Measurements from ENCODE around the gene DLG2.

The DLG2 gene

DNA sequence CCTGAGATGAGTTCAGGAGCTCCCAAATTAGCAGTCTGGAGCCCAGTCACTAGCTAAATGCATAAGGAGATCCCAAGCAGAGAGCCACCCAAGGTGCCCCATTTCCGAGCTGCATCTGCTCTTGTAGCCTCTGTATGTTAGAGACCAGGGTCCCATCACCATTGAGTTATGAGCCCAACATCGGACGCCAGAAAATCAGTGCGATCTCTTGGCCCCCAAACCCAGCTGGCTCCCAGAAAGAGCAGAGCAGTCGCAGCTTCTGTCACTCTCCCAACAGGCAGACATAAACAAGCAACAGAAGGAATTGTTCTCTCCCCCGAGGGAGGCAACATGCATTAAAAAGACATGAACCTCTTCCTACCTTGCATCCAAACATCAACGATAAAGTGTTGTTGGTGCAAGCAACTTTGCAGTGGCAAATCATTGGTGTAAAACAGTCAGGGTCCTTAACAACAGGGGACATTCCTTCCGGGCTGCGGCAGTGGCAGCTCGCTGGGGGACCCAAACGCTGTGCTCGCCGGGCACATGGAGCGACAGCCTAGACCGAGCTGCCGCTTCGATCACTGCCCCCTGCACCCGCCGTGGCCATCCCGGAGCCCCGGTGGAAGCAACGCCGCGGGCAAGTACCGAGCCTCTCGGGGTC, 907.1 kb downstream of the DLG2 start:
- DNase-seq: no peak

DNA sequence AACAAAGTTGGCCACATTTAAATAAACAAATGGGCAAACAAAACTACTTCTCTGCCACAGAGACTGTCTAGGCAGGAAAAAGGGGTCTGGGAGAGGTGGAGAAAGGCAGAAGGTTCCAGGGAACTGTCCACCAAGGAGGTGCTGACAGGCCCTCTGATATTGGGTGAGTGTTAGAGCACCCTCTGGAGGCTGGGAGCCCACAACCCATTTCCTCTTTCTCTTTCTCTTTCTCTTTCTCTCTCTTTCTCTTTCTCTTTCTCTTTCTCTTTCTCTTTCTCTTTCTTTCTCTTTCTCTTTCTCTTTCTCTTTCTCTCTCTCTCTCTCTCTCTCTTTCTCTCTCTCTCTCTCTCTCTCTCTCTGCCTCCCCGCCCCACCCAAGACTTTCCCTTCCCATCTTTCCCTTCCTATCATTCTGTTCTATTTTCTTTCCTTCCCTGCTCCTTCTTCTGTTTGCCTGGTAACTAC, 912.8 kb downstream of the DLG2 start:
- DNase-seq: peak; percentile 27

DNA sequence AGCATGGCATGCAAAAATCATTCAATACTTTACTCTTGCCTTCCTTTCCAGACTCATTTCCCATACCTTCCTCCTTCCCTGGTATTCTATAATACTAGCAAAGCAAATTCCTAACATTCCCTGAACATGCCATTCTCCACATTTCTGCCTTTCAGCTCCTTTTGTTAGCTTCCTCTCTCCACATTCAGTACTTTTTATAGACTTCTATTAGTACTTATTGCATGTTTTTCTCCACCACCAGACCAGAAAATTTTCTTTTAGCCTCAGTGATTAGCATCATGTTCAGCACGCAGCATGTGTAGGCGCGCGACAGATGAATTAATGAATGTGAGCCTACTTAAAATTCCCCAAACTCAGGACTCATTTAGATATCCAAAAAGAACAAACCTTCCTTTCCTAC, 935.3 kb downstream of the DLG2 start:
- DNase-seq: no peak

DNA sequence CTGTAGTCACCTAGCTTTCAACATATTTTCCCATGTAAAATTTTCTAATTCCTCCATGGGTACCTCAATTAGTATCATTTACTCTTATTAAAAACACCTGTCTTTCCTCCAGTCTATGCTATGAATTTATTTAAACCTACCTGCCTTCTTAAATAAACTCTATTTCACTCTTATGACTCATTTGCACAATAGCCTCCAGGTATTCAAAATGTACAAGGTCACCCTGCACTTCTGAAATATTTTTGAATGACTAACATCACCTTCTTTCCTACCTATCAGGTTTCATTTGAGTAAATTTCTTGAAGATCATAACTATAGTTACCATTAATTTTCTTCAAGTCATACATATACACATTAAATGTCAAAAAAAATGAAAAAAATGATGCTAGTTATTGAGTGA, 939.7 kb downstream of the DLG2 start:
- DNase-seq: no peak

DNA sequence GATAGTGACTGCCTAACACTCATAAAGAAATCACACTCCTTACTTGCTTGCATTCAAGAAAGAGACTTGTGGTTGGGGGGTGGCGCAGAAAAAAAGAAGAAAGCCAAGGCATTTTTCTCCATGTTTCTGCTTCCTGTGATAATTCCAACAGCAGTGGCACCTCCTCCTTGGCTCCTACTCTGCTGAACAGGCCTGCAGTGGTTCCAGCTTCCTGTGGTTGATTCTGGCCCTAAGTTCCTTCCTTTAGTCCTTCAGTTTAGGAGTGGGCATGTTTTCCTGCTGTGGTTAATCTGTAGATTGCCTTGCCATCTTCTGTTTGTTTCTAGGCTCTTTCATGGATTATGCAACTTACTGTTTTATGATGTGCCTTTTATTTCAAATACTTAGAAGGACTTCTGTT, 940.4 kb downstream of the DLG2 start:
- no peak for DNase-seq

DNA sequence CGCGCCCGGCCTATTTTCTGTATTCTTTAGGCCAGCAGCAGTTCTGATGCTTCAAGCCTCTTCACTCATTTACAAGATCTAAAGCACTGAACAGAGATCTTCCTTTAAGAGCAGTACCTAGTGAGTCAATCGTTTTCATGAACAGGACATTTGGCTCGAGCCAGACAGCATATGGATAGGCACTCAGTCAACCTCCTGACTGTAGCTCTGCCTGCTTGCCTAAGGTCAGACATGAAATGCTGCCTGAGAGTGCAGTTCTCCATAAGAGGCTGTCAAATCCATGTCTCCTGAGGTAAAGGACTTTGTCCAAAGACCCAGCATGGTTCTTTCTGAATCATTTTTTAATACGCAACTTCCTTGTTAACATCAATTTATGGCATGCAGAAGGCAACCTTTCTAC, 941.2 kb downstream of the DLG2 start:
- no peak for DNase-seq

DNA sequence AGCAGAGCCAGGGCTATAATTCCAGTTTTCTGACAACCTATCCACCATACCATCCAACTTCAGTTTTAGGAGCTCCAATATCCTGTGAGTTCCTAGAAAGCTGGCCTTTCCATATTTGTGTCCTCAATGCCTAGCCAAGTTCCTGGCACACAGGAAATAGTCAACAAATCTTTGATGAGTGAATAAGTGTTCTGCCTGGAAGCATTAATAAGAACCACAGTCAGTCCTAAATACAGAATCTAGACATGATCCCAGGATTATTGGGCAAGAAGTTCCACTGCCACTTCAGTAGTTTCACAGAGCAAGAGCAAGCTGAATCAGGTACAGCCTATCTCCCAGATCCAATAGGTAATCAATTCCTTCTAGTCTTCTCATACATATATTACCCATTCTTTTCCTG, 942.0 kb downstream of the DLG2 start:
- no peak for DNase-seq

DNA sequence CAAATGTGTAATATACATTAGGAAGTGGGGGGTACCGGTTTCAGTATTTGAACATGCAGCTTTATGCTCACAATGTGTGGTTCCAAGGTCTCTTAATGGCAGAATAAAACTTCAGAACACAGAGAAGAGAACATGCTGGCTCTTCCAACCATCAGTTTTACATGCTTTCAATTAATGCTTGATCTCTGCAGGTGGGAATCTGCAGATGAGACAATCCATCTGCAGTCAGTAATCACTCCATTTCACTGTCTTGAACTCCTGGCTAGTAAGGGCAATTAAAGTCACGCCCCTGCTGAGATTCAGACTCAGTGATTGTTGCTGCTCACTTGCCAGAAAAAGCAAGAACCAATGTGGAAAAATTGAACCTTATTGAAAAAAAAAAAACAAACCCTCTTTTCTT, 945.7 kb downstream of the DLG2 start:
- DNase-seq: no peak

DNA sequence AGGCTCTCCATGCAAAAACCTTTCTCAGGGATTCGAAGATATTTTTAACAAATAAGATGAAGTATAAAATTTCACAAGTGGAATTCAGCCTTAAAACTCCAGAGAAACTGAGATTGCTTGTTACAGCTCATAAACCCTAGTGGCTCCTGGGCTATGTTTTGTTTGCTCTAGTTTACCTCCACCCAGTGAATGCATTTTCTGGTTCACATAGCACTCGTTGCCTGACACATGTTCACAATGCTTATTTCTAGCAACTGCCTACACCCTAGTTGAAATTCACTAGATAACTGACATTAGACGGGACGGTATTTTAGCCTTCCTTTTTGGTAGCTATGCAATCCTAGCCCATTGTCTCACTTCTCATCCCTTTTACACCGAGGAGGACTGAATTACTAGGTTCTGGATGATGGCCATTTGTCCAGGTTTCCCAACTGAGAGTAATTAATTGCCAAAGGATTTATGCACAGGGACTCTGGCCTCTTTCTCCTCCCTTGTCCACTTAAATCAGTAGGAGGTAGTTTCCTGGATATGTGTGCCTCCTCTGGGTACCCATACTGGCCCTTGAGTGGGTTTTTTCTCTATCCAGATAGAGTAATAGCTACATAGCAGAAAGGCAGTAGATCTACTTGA, 951.6 kb downstream of the DLG2 start:
- no peak for DNase-seq

DNA sequence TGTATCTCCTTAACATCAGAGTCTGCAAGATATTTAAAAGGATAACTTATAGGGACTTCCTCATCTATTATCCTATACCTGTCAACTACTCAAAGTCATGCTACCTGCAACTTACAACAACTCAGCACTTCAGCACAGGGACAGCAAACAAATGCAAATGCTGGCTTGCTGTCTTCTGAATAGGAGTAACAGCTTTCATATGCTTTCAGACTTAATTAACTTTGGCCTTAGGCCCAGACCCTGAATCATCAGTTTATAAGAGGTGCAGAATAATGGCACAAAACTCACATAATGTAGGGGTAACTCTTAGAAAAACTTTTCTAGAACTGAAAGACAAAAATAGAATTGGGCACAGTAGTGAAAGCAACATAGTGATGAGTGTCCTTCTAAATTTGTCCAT, 953.4 kb downstream of the DLG2 start:
- DNase-seq: no peak

DNA sequence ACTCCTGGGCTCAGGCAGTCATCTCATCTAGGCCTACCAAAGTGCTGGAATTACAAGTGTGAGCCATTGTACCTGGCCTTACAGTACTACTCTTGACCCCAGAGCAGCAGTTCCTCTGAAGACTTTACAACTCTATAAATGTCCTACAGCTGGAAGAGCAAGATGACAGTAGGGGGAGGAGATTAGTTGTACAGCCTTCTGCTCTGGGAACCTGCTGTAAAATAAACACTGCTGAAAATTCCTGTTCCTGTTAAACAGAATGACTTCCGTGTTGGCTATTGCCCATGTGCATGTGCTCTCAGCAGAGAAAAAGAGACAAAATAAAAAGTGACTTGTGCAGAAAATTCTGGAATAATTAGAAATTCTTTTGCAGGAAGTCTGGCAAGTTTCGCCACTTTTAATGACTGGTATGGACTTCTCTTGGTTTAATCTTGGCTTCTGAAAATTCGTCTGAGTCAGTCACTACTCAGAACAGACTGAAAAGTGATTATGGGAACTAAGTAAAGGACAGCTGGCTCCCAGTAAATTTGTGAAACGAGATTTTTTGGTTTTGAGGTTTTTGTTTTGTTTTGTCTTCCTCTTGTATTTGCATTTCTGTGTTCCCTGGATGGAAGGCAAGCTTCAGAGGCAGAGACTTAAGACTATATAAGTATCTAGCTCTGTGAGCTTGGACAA, 955.7 kb downstream of the DLG2 start:
- DNase-seq: no peak

DNA sequence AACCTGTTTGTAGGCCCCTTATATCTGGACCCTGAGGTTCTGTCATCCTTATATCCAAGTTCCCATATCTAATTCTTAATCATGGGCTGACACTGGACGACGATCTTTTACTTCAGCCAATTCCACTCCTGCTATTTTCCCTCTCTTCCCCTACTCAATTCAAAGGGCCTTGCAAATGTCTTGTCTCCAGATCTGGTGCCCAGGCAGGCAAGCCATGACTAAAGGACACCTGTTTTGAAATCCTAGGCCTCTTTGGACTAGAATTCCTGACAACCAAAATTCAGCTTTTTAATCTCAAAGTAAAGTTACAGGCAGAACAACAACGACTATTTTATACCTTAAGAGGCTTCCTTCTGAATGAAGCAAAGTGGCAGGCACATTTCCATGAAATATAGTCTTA, 963.4 kb downstream of the DLG2 start:
- no peak for DNase-seq

DNA sequence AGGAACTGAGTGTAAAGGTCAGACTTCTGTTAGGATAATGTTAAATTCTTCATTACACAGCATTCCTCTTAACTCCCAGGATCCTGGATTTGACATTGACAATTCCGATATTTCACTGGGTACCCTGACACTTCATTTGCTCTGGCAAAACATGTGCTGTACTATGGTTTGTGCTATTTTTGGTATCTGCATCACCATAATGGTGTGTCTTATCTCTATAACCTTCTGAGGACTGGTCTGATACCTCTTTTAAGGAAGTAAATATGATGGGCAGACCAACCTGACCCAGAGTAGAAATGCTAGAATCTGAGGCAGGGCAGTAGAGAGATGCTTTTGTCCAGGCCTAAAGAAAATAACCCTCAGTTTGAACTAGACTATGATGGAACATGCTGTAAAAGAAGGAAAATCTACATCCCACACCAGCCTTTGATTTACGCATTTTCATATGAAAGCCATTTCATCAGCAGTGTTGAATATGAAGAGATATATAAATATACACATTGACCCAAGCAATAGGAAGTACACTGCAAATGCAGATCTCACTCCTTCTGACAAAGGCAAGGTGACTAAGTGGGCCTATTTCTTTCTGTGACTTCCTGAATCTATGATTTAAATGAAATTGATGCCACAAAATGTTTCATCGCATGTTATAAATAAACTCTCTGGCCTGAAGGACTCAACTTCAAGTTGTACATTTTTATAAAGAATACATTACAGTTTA, 966.7 kb downstream of the DLG2 start:
- DNase-seq: no peak

DNA sequence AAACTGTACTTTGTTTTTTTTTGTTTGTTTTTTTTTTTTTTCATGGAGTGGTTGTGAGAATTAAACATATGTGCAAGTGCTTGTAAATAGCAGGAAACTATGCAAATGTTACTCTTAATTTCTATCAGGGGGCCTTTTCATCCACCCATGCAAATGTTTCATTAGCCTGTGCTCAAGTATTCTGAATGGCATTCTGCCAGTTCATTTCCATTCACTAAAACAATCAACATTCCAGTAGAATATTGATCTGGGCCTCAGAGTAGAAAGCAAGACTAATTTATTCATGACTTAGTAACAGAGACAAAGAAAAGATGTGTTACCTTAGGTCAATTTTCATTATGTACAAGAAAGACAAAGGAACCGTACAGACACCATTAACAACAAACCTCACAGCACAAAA, 971.4 kb downstream of the DLG2 start:
- no peak for DNase-seq

DNA sequence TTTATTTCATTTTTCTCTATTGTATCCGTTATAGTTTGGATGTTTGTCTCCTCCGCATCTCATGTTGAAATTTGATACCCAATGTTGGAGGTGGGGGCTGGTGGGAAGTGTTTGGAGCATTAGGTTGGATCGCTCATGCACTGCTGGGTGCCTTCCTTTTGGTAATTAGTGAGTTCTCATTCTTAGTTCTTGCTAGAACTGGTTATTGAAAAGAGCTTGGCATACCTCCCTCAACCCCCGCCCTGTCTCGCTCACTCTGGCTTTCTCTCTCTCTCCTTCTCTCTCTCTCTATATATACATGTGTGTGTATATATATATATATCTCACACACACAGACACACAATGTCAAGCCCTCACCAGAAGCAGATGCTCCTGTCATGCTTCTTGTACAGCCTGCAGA, 978.7 kb downstream of the DLG2 start:
- no peak for DNase-seq

DNA sequence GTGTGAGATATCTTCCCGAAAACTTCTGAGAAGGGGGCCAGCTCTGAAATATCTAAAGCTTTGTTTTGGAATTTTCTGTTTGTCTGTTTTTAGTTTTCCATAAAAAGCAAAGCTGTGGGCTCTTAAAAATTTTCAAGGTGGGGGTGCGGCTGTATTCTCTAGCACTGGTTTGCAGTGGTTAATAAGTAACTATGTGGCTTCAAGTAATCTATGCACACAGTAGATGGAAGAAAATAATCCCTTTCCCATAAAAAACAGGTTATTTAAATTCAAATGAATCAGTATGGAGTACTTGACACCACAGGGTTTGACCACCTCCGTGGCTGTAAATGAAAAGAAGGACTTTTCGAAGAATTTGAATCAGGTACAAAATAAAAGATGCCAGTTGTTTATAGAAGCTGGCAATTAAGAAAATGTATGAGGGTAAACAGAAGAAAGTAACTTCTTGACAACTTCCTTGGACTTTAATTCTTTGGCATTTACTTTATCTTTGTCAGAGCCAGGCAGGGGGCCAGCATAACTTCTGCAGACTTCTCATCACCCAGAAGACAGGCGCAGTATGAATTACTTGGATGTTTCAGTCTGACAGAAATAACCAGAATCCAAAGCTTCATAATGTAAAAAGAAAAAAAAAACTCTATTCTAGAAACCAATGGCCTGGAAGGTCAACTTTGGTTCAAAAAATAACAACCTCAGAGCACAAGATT, 981.0 kb downstream of the DLG2 start:
- no peak for DNase-seq

DNA sequence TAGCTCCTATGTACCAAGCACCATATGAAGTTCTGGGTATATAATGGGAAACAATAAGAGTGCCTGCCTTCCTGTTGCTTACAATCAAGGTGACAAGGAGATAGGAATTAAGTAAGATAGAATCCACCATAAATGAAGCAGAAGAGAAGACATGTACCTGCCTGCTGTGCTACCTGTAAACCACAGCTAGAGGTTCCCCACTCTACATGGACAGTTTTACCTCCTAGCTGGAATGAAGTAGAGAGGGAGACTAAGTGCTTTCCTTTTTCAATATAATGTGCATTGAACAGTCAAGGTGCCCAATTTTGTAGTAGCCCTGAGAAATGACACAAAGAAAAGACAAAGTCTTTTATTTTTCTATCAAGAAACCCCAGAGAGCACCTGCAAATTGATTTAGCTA, 984.6 kb downstream of the DLG2 start:
- DNase-seq: no peak

DNA sequence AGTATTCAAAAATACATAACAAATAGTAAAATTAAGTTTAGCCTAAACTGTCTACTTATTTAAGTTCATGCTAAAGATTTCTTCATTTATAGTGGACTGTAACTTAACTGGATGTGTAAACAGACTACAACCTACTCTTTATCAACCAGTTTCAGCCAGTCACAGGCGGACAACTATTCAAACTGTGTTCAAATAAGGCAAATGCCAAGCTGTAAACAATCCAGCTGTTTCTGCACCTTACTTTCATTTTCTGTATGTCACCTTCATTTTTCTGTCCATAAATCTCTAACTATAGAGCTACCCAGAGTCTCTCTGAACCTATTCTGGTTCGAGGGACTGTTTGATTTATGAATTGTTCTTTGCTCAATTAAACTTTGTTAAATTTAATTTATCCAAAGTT, 992.8 kb downstream of the DLG2 start:
- no peak for DNase-seq

DNA sequence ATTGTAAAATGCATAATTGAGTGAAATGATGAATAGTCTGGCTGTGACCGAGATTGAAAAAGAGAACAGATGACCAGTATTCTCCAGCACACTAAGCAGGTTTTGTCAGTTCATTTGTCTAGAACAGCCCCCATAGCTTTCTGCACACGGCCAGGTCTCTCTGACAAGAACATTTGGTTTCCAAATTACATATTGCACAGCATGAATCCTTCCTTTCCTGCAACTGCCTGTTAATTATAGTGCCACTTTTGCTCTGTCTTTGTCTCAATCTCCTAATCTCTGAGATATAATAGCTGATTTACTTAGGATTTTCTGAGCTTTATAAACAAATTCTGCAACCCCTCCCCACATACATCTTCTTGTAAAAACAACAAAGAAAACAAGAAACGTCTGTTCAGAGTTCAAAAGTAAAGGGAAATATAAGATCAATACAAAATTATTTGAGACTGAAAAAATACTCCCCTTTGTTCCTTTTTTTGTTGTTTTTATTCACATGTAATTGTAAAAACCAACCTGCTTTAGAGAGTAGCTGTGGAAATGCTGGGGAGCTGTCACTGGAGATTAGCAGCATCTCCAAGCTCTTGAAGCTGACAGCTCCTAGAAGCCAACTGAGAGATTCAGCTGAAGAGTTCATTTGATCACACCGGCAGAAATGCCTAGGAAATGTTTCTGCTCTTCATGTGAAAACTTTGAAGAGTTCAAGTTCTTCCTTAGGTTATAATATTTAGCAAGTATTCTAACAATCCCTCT, 998.1 kb downstream of the DLG2 start:
- no peak for DNase-seq

DNA sequence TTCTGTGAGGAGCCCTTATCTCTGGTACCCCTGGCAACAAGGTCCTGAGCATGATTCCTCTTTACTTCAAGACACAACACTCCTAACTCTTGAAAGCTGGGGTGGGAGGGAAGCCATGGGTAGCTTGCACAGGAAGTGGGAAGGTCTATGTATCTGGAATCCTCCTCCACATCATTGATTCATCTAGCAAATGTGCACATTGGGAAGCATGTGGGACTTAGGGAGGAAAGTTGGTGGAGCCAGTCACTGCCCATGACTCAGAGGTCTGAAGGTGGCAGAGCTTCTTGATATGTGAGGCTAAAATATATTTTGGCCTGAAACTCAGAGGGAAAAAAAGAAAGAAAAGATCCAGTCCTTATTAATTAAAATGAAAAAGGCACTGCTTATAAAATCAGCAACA, 1000.9 kb downstream of the DLG2 start:
- DNase-seq: no peak

DNA sequence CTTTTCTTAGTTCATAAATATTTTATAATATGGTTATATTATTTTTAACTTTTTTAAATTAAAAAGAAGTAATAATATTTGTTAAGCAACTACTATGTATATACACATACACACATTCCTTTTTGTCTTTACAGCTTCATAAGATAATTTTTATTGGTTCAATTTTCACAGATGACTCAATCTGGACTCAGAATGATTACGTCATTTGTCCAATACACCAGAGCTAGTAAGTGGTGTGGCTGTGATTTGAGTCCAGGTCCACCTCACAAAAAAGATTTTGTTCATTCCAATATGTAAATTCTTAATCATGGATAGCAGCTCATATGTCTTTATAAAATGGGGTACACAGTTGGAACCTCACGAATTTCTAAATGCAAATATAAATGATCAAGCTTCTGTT, 1014.5 kb downstream of the DLG2 start:
- no peak for DNase-seq

DNA sequence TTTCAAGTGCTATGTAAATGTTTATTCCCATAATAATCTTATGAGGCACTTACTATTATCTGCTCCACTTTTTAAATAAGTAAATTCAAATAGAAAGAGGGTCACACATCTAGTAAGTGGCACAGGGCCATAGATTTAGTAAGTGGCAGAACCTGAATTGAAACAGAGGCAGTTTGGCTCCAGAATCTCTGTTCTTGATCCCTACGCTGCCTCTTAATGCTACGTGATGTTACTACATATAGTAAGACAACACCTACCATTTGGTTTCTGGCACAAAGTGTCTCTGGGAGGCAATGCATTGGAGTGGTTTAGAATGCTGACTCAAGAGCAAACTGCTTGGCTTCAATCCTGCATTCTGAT, 1018.3 kb downstream of the DLG2 start:
- DNase-seq: no peak

Measured in NK-92 treated with Interleukin-12 subunit alpha and Interleukin-12 subunit beta, amount 100 ng/mL, for 24 hours (cell line).